Neural cell (in vitro differentiated cells): ENCODE results near the gene EYA4. TPM values are rescaled to one million over a fixed set of nuclear protein-coding genes. Genes with fewer than 3 reads are reported as not detected.

Source experiments
- H2AFZ ChIP-seq: fragments of 200-600, 300-800 bp; sonication (generic), shearing (Covaris generic); 2 replicates; pipeline ENCODE4 v1.6.0; 2014; ENCODE audit warnings: low read depth, mild to moderate bottlenecking, antibody characterized with exemption, low read length, moderate library complexity
- H3F3A ChIP-seq: fragments of 200-600 bp; shearing (Covaris generic); 2 replicates; pipeline ENCODE4 v1.6.1; 2016; ENCODE audit warnings: mild to moderate bottlenecking, moderate library complexity, mixed read lengths, antibody characterized with exemption, low read length; ENCODE audit not compliant: insufficient read depth, poor library complexity, severe bottlenecking
- H3K27ac ChIP-seq: fragments of 200-600, 300-800 bp; sonication (generic), shearing (Covaris generic); 2 replicates; pipeline ENCODE4 v1.5.1; 2014; ENCODE audit warnings: mild to moderate bottlenecking, low read length, moderate library complexity
- H3K27me3 ChIP-seq: fragments of 300-800, 200-600 bp; sonication (generic), shearing (Covaris generic); 2 replicates; pipeline ENCODE4 v1.6.0; 2014; ENCODE audit warnings: mild to moderate bottlenecking, low read depth, low read length, moderate library complexity; ENCODE audit not compliant: insufficient read depth
- H3K36me3 ChIP-seq: fragments of 300-800, 200-600 bp; sonication (generic), shearing (Covaris generic); 2 replicates; pipeline ENCODE4 v1.5.1; 2014; ENCODE audit warnings: mild to moderate bottlenecking, antibody characterized with exemption, low read length, moderate library complexity; ENCODE audit not compliant: insufficient read depth
- H3K4me2 ChIP-seq: fragments of 300-800, 200-600 bp; sonication (generic), shearing (Covaris generic); 2 replicates; pipeline ENCODE4 v1.6.0; 2014; ENCODE audit warnings: mild to moderate bottlenecking, low read length
- H3K4me3 ChIP-seq: fragments of 300-800, 200-600 bp; sonication (generic), shearing (Covaris generic); 2 replicates; pipeline ENCODE4 v1.5.1; 2014; ENCODE audit warnings: mild to moderate bottlenecking, low read length, moderate library complexity
- H3K79me2 ChIP-seq: fragments of 200-600 bp; shearing (Covaris generic); replicated peaks from 2 replicates; pipeline ENCODE4 v1.6.0; 2014; ENCODE audit warnings: mild to moderate bottlenecking, low read length, moderate library complexity; ENCODE audit not compliant: insufficient read depth
- H3K9ac ChIP-seq: fragments of 300-800, 200-600 bp; sonication (generic), shearing (Covaris generic); 2 replicates; pipeline ENCODE4 v1.6.1; 2016; ENCODE audit warnings: mild to moderate bottlenecking, low read length, mixed read lengths
- H3K9me2 ChIP-seq: fragments of 200-600 bp; shearing (Covaris generic); 2 replicates; pipeline ENCODE4 v1.6.1; 2016; ENCODE audit warnings: mild to moderate bottlenecking, low read length, mixed read lengths; ENCODE audit not compliant: insufficient read depth
- H3K9me3 ChIP-seq: fragments of 200-600, 300-800 bp; sonication (generic), shearing (Covaris generic); 2 replicates; pipeline ENCODE4 v1.6.1; 2016; ENCODE audit warnings: mild to moderate bottlenecking, mixed run types, low read length, moderate library complexity, mixed read lengths
- H4K20me1 ChIP-seq: fragments of 200-600 bp; shearing (Covaris generic); 2 replicates; pipeline ENCODE4 v1.6.1; 2016; ENCODE audit warnings: mild to moderate bottlenecking, mixed run types; ENCODE audit not compliant: insufficient read depth
- EP300 ChIP-seq: fragments of 450-650 bp; conservative IDR thresholded peaks from 2 replicates; pipeline ENCODE4 v1.6.1; 2014; ENCODE audit warnings: antibody characterized with exemption, mild to moderate bottlenecking, moderate library complexity; ENCODE audit not compliant: poor library complexity, severe bottlenecking
- EZH2 ChIP-seq: fragments of 200-600, 300-800 bp; shearing (Covaris generic), sonication (generic); IDR thresholded peaks from 2 replicates; pipeline ENCODE4 v1.6.1; 2014; ENCODE audit warnings: antibody characterized with exemption, low read length, borderline replicate concordance, mild to moderate bottlenecking; ENCODE audit not compliant: insufficient read depth, poor library complexity, severe bottlenecking
- MXI1 ChIP-seq: fragments of 450-650 bp; conservative IDR thresholded peaks from 2 replicates; pipeline ENCODE4 v1.6.1; 2014; ENCODE audit warnings: antibody characterized with exemption, mild to moderate bottlenecking; ENCODE audit not compliant: poor library complexity, severe bottlenecking
- POLR2AphosphoS5 ChIP-seq: IDR thresholded peaks from 2 replicates; pipeline ENCODE4 v1.6.1; 2012
- RAD21 ChIP-seq: fragments of 450-650 bp; conservative IDR thresholded peaks from 2 replicates; pipeline ENCODE4 v1.6.1; 2014; ENCODE audit warnings: antibody characterized with exemption, mild to moderate bottlenecking, moderate library complexity
- SMC3 ChIP-seq: fragments of 450-650 bp; conservative IDR thresholded peaks from 2 replicates; pipeline ENCODE4 v1.6.1; 2014; ENCODE audit warnings: antibody characterized with exemption, mild to moderate bottlenecking, moderate library complexity; ENCODE audit not compliant: poor library complexity
- TAF1 ChIP-seq: IDR thresholded peaks from 2 replicates; pipeline ENCODE4 v1.6.1; 2012; ENCODE audit warnings: low read depth
- polyA plus RNA-seq: library from polyadenylated mRNA; depleted of rRNA; stranded (reverse); fragments of >200 nt; gene quantifications from 2 replicates; pipeline ENCODE4 v1.2.3, GENCODE V29; 2014
- TF ChIP-seq, protein P1 (sequence below): IDR thresholded peaks from 2 replicates; pipeline ENCODE4 v1.6.1; 2012; ENCODE audit warnings: borderline replicate concordance
- TF ChIP-seq, protein P2 (sequence below): fragments of 450-650 bp; IDR thresholded peaks from 2 replicates; pipeline ENCODE4 v1.5.1; 2014; ENCODE audit warnings: antibody characterized with exemption, mild to moderate bottlenecking, moderate library complexity; ENCODE audit not compliant: poor library complexity, severe bottlenecking

The EYA4 gene
- polyA plus RNA-seq, 1 donor from 2014 or later, result 2.6 TPM

DNA sequence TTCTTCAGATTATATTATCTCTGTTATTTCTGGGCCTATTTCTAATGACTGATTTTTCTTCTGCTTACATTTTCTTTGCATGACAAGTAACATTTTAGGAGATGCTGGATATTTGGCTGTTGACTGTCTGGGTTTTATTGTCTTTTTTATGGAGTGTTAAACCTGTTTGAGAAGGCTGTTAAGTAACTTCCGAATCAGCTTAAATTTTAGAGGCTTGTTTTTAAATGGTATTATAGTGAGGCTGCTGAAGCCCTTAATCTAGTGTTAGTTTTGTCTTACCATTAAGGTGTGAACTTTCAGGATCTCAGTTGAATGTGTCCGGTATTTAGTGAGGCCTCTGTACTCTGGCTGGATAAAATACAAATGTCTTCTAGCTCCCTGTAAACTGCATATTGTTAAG, 109.8 kb downstream of the EYA4 start:
- TF ChIP-seq POLR2AphosphoS5 (no peak), TAF1 (no peak), EZH2 (no peak), MXI1 (no peak), RAD21 (no peak), SMC3 (no peak), EP300 (no peak)
- TF ChIP-seq, protein P1, sequence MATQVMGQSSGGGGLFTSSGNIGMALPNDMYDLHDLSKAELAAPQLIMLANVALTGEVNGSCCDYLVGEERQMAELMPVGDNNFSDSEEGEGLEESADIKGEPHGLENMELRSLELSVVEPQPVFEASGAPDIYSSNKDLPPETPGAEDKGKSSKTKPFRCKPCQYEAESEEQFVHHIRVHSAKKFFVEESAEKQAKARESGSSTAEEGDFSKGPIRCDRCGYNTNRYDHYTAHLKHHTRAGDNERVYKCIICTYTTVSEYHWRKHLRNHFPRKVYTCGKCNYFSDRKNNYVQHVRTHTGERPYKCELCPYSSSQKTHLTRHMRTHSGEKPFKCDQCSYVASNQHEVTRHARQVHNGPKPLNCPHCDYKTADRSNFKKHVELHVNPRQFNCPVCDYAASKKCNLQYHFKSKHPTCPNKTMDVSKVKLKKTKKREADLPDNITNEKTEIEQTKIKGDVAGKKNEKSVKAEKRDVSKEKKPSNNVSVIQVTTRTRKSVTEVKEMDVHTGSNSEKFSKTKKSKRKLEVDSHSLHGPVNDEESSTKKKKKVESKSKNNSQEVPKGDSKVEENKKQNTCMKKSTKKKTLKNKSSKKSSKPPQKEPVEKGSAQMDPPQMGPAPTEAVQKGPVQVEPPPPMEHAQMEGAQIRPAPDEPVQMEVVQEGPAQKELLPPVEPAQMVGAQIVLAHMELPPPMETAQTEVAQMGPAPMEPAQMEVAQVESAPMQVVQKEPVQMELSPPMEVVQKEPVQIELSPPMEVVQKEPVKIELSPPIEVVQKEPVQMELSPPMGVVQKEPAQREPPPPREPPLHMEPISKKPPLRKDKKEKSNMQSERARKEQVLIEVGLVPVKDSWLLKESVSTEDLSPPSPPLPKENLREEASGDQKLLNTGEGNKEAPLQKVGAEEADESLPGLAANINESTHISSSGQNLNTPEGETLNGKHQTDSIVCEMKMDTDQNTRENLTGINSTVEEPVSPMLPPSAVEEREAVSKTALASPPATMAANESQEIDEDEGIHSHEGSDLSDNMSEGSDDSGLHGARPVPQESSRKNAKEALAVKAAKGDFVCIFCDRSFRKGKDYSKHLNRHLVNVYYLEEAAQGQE, result no peak
- TF ChIP-seq, protein P2, sequence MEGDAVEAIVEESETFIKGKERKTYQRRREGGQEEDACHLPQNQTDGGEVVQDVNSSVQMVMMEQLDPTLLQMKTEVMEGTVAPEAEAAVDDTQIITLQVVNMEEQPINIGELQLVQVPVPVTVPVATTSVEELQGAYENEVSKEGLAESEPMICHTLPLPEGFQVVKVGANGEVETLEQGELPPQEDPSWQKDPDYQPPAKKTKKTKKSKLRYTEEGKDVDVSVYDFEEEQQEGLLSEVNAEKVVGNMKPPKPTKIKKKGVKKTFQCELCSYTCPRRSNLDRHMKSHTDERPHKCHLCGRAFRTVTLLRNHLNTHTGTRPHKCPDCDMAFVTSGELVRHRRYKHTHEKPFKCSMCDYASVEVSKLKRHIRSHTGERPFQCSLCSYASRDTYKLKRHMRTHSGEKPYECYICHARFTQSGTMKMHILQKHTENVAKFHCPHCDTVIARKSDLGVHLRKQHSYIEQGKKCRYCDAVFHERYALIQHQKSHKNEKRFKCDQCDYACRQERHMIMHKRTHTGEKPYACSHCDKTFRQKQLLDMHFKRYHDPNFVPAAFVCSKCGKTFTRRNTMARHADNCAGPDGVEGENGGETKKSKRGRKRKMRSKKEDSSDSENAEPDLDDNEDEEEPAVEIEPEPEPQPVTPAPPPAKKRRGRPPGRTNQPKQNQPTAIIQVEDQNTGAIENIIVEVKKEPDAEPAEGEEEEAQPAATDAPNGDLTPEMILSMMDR, result no peak

DNA sequence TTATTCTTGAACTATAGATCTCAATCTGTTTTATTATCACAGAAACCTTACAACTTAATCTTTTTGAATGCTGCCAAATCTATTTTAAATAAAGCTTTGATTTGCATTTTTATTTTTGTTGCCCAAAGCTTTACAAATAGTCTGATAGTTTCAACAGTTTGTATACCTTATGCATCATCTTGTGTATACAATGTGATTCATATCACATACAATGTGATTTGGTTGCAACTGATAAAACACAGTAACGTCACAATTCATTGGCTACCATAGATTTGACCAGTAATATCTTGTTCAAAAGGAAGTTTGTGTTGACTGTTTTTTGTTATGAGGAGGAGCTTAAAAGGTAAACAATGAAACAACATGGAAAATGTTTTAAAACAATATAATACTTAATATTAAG, 110.9 kb downstream of the EYA4 start:
- no peaks in the 10 kb centered on the region for H3K36me3 ChIP-seq
- H3K27ac ChIP-seq, result no peak overlapping the region
- H3F3A ChIP-seq, result no peaks in the 10 kb centered on the region
- H4K20me1 ChIP-seq, result no peaks in the 10 kb centered on the region
- no peak overlapping the region for H3K9ac ChIP-seq
- no peak for TF ChIP-seq TAF1
- TF ChIP-seq, protein P1, result no peak
- TF ChIP-seq POLR2AphosphoS5, result no peak
- no peak for TF ChIP-seq SMC3
- TF ChIP-seq RAD21, result no peak
- TF ChIP-seq MXI1, result no peak
- TF ChIP-seq EP300, result no peak
- TF ChIP-seq, protein P2, result no peak
- no peak for TF ChIP-seq EZH2
- H3K9me2 ChIP-seq, result no peaks in the 10 kb centered on the region
- H2AFZ ChIP-seq, result no peak overlapping the region
- no peaks in the 10 kb centered on the region for H3K79me2 ChIP-seq
- no peaks in the 10 kb centered on the region for H3K27me3 ChIP-seq
- no peak overlapping the region for H3K4me3 ChIP-seq
- H3K9me3 ChIP-seq, result no peaks in the 10 kb centered on the region
- no peak overlapping the region for H3K4me2 ChIP-seq

More for the DNA sequence above, 109.8 kb downstream of the EYA4 start:
- Histone ChIP-seq H3K4me2 (no peak overlapping the region), H3K9me2 (no peaks in the 10 kb centered on the region), H3K27me3 (no peaks in the 10 kb centered on the region), H3K79me2 (no peaks in the 10 kb centered on the region), H3K36me3 (no peaks in the 10 kb centered on the region), H3F3A (no peaks in the 10 kb centered on the region), H2AFZ (no peak overlapping the region), H4K20me1 (no peaks in the 10 kb centered on the region), H3K9ac (no peak overlapping the region), H3K9me3 (no peaks in the 10 kb centered on the region), H3K4me3 (no peak overlapping the region), H3K27ac (no peak overlapping the region)
